GM12874 (cell line): ENCODE data around the gene ADGRG3.

Experiments used
- TF ChIP-seq, protein P1 (sequence below): IDR thresholded peaks from 2 replicates; pipeline ENCODE4 v1.5.1; 2011; ENCODE audit warnings: low read depth, mild to moderate bottlenecking, control low read depth, low read length, moderate library complexity; ENCODE audit not compliant: insufficient read depth

The ADGRG3 gene

GRCh38 chr16:57706717-57707116, 38.6 kb downstream of the ADGRG3 start:
- TF ChIP-seq, protein P1, sequence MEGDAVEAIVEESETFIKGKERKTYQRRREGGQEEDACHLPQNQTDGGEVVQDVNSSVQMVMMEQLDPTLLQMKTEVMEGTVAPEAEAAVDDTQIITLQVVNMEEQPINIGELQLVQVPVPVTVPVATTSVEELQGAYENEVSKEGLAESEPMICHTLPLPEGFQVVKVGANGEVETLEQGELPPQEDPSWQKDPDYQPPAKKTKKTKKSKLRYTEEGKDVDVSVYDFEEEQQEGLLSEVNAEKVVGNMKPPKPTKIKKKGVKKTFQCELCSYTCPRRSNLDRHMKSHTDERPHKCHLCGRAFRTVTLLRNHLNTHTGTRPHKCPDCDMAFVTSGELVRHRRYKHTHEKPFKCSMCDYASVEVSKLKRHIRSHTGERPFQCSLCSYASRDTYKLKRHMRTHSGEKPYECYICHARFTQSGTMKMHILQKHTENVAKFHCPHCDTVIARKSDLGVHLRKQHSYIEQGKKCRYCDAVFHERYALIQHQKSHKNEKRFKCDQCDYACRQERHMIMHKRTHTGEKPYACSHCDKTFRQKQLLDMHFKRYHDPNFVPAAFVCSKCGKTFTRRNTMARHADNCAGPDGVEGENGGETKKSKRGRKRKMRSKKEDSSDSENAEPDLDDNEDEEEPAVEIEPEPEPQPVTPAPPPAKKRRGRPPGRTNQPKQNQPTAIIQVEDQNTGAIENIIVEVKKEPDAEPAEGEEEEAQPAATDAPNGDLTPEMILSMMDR = no peak

GRCh38 chr16:57707331-57707730, 39.2 kb downstream of the ADGRG3 start:
- TF ChIP-seq, protein P1 = no peak

GRCh38 chr16:57708168-57708567, 40.1 kb downstream of the ADGRG3 start:
- TF ChIP-seq, protein P1 = no peak

- TF ChIP-seq, protein P1 = no peak
Observed at GRCh38 chr16:57709663-57710062, 41.6 kb downstream of the ADGRG3 start.

GRCh38 chr16:57711346-57711745, 43.2 kb downstream of the ADGRG3 start:
- TF ChIP-seq, protein P1 = no peak

DNA sequence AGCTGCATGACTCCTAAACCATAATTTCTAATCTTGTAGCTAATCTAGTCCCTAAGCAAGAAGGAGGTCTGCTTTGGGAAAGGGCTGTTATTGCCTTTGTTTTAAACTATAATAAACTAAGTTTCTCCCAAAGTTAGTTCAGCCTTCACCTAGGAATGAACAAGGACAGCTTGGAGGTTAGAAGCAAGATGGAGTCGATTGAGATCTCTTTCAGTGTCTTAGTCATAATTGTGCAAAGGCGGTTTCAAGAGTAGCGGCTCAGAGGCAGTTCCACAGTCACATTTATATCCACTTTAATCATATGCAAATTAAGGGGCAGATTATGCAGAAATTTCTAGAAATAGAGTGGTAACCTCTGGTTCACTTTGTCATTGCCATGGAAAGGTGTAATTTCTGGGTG, 43.9 kb downstream of the ADGRG3 start:
- TF ChIP-seq, protein P1 = no peak

DNA sequence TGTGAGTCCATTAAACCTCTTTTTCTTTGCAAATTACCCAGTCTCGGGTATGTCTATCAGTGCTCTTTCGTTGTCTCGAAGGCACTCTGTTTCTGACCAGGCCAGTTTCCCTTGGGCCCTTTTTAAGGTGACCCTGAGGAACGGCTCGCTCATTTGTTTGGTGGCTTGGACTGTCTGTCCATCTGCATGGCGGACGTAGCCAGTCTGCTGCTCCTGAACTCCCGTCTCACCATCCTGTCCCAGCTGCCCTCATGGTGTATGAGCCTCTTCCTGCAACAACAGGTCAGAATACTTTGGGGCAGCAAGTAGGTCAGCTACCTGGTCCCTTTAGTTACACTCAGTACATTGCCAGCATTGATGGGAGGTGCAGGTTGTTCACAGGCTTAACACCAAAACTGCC, 45.5 kb downstream of the ADGRG3 start:
- TF ChIP-seq, protein P1 = no peak

GRCh38 chr16:57714047-57714446, 45.9 kb downstream of the ADGRG3 start:
- TF ChIP-seq, protein P1 = no peak
